ENCODE results near the gene HOXC13.

HOXC13 gene

GRCh38 chr12:53941187-53941586 lies 2.6 kb downstream of the HOXC13 start:
- peaks cover 5% of the 10 kb centered on the region for H3K9me3 ChIP-seq (ENCODE audit: control insufficient read depth, low read length)
- H3K9ac ChIP-seq (ENCODE audit: low read length): no peak overlapping the region
- H3K27me3 ChIP-seq (replicated peaks; ENCODE audit: control insufficient read depth, insufficient read depth, low read length): peaks cover 76% of the 10 kb centered on the region
- DNase-seq (ENCODE audit: low read depth): no peak
- H3K4me1 ChIP-seq (ENCODE audit: control insufficient read depth, insufficient read depth, low read length): peaks cover 6% of the 10 kb centered on the region
- no peak overlapping the region for H3K4me3 ChIP-seq (ENCODE audit: low read length)
- no peaks in the 10 kb centered on the region for H3K36me3 ChIP-seq (ENCODE audit: control insufficient read depth, insufficient read depth, low read length, severe bottlenecking)

GRCh38 chr12:53941750-53942149 lies 3.1 kb downstream of the HOXC13 start:
- H3K4me3 ChIP-seq (ENCODE audit: low read length): no peak overlapping the region
- no peaks in the 10 kb centered on the region for H3K36me3 ChIP-seq (ENCODE audit: control insufficient read depth, insufficient read depth, low read length, severe bottlenecking)
- peaks cover 77% of the 10 kb centered on the region for H3K27me3 ChIP-seq (replicated peaks; ENCODE audit: control insufficient read depth, insufficient read depth, low read length)
- DNase-seq (ENCODE audit: low read depth): no peak
- peaks cover 5% of the 10 kb centered on the region for H3K9me3 ChIP-seq (ENCODE audit: control insufficient read depth, low read length)
- H3K4me1 ChIP-seq (ENCODE audit: control insufficient read depth, insufficient read depth, low read length): peaks cover 6% of the 10 kb centered on the region
- H3K9ac ChIP-seq (ENCODE audit: low read length): no peak overlapping the region

GRCh38 chr12:53942467-53942997 lies 3.9 kb downstream of the HOXC13 start:
- no peaks in the 10 kb centered on the region for H3K36me3 ChIP-seq (ENCODE audit: control insufficient read depth, insufficient read depth, low read length, severe bottlenecking)
- H3K4me3 ChIP-seq (ENCODE audit: low read length): no peak overlapping the region
- peaks cover 6% of the 10 kb centered on the region for H3K4me1 ChIP-seq (ENCODE audit: control insufficient read depth, insufficient read depth, low read length)
- peaks cover 5% of the 10 kb centered on the region for H3K9me3 ChIP-seq (ENCODE audit: control insufficient read depth, low read length)
- H3K27me3 ChIP-seq (replicated peaks; ENCODE audit: control insufficient read depth, insufficient read depth, low read length): peaks cover 77% of the 10 kb centered on the region
- DNase-seq (ENCODE audit: low read depth): no peak
- no peak overlapping the region for H3K9ac ChIP-seq (ENCODE audit: low read length)

- Histone ChIP-seq H3K9ac (ENCODE audit: low read length) (no peak overlapping the region), H3K4me3 (ENCODE audit: low read length) (no peak overlapping the region), H3K36me3 (ENCODE audit: control insufficient read depth, insufficient read depth, low read length, severe bottlenecking) (no peaks in the 10 kb centered on the region), H3K9me3 (ENCODE audit: control insufficient read depth, low read length) (peaks cover 5% of the 10 kb centered on the region), H3K4me1 (ENCODE audit: control insufficient read depth, insufficient read depth, low read length) (peaks cover 6% of the 10 kb centered on the region), H3K27me3 (replicated peaks; ENCODE audit: control insufficient read depth, insufficient read depth, low read length) (peaks cover 83% of the 10 kb centered on the region)
- DNase-seq (ENCODE audit: low read depth): no peak
These were observed 5.6 kb downstream of the HOXC13 start for GRCh38 chr12:53944209-53944608.

- Histone ChIP-seq H3K36me3 (ENCODE audit: control insufficient read depth, insufficient read depth, low read length, severe bottlenecking) (no peaks in the 10 kb centered on the region), H3K9ac (ENCODE audit: low read length) (no peak overlapping the region), H3K9me3 (ENCODE audit: control insufficient read depth, low read length) (peaks cover 5% of the 10 kb centered on the region), H3K27me3 (replicated peaks; ENCODE audit: control insufficient read depth, insufficient read depth, low read length) (peaks cover 89% of the 10 kb centered on the region), H3K4me1 (ENCODE audit: control insufficient read depth, insufficient read depth, low read length) (peaks cover 6% of the 10 kb centered on the region), H3K4me3 (ENCODE audit: low read length) (no peak overlapping the region)
- no peak for DNase-seq (ENCODE audit: low read depth)
These were observed 6.5 kb downstream of the HOXC13 start for GRCh38 chr12:53944907-53945847.

GRCh38 chr12:53947743-53948142 lies 9.1 kb downstream of the HOXC13 start:
- Histone ChIP-seq H3K4me1 (ENCODE audit: control insufficient read depth, insufficient read depth, low read length) (peaks cover 13% of the 10 kb centered on the region), H3K9ac (ENCODE audit: low read length) (no peak overlapping the region), H3K4me3 (ENCODE audit: low read length) (no peak overlapping the region), H3K9me3 (ENCODE audit: control insufficient read depth, low read length) (peaks cover under 1% of the 10 kb centered on the region), H3K27me3 (replicated peaks; ENCODE audit: control insufficient read depth, insufficient read depth, low read length) (peaks cover 99% of the 10 kb centered on the region), H3K36me3 (ENCODE audit: control insufficient read depth, insufficient read depth, low read length, severe bottlenecking) (no peaks in the 10 kb centered on the region)
- DNase-seq (ENCODE audit: low read depth): no peak

- no peaks in the 10 kb centered on the region for H3K9me3 ChIP-seq (ENCODE audit: control insufficient read depth, low read length)
- H3K4me3 ChIP-seq (ENCODE audit: low read length): no peak overlapping the region
- peaks cover 99% of the 10 kb centered on the region for H3K27me3 ChIP-seq (replicated peaks; ENCODE audit: control insufficient read depth, insufficient read depth, low read length)
- H3K36me3 ChIP-seq (ENCODE audit: control insufficient read depth, insufficient read depth, low read length, severe bottlenecking): no peaks in the 10 kb centered on the region
- DNase-seq (ENCODE audit: low read depth): no peak
- no peak overlapping the region for H3K9ac ChIP-seq (ENCODE audit: low read length)
- H3K4me1 ChIP-seq (ENCODE audit: control insufficient read depth, insufficient read depth, low read length): peaks cover 22% of the 10 kb centered on the region
These were observed 10.3 kb downstream of the HOXC13 start for GRCh38 chr12:53948650-53949593.

- H3K27me3 ChIP-seq (replicated peaks; ENCODE audit: control insufficient read depth, insufficient read depth, low read length): peaks cover 99% of the 10 kb centered on the region
- no peak for DNase-seq (ENCODE audit: low read depth)
- H3K9me3 ChIP-seq (ENCODE audit: control insufficient read depth, low read length): no peaks in the 10 kb centered on the region
- H3K9ac ChIP-seq (ENCODE audit: low read length): no peak overlapping the region
- H3K4me1 ChIP-seq (ENCODE audit: control insufficient read depth, insufficient read depth, low read length): peaks cover 20% of the 10 kb centered on the region
- H3K36me3 ChIP-seq (ENCODE audit: control insufficient read depth, insufficient read depth, low read length, severe bottlenecking): no peaks in the 10 kb centered on the region
- H3K4me3 ChIP-seq (ENCODE audit: low read length): no peak overlapping the region
These were observed 11.2 kb downstream of the HOXC13 start for GRCh38 chr12:53949631-53950436.

- Histone ChIP-seq H3K27me3 (replicated peaks; ENCODE audit: control insufficient read depth, insufficient read depth, low read length) (peaks cover 99% of the 10 kb centered on the region), H3K36me3 (ENCODE audit: control insufficient read depth, insufficient read depth, low read length, severe bottlenecking) (no peaks in the 10 kb centered on the region), H3K4me1 (ENCODE audit: control insufficient read depth, insufficient read depth, low read length) (peaks cover 19% of the 10 kb centered on the region), H3K9ac (ENCODE audit: low read length) (no peak overlapping the region), H3K4me3 (ENCODE audit: low read length) (no peak overlapping the region), H3K9me3 (ENCODE audit: control insufficient read depth, low read length) (no peaks in the 10 kb centered on the region)
- DNase-seq (ENCODE audit: low read depth): no peak
These were observed 11.8 kb downstream of the HOXC13 start for GRCh38 chr12:53950437-53950773.

- H3K4me3 ChIP-seq (ENCODE audit: low read length): no peak overlapping the region
- peaks cover 99% of the 10 kb centered on the region for H3K27me3 ChIP-seq (replicated peaks; ENCODE audit: control insufficient read depth, insufficient read depth, low read length)
- peaks cover 19% of the 10 kb centered on the region for H3K4me1 ChIP-seq (ENCODE audit: control insufficient read depth, insufficient read depth, low read length)
- H3K9ac ChIP-seq (ENCODE audit: low read length): no peak overlapping the region
- no peak for DNase-seq (ENCODE audit: low read depth)
- no peaks in the 10 kb centered on the region for H3K9me3 ChIP-seq (ENCODE audit: control insufficient read depth, low read length)
- H3K36me3 ChIP-seq (ENCODE audit: control insufficient read depth, insufficient read depth, low read length, severe bottlenecking): no peaks in the 10 kb centered on the region
These were observed 12.4 kb downstream of the HOXC13 start for GRCh38 chr12:53950789-53951576.
